Activated gamma-delta T cell (primary cell): Measurements from ENCODE around the gene SLF2.
"Not testable (repeated sequence)": the region's sequence is repeated elsewhere in the genome, so short reads cannot be mapped to it uniquely, and the experiment has no call there.

Source experiments
- DNase-seq: peaks from one replicate; lab custom pipeline; 2025; lab: John Stamatoyannopoulos, UW

Gene SLF2

DNA sequence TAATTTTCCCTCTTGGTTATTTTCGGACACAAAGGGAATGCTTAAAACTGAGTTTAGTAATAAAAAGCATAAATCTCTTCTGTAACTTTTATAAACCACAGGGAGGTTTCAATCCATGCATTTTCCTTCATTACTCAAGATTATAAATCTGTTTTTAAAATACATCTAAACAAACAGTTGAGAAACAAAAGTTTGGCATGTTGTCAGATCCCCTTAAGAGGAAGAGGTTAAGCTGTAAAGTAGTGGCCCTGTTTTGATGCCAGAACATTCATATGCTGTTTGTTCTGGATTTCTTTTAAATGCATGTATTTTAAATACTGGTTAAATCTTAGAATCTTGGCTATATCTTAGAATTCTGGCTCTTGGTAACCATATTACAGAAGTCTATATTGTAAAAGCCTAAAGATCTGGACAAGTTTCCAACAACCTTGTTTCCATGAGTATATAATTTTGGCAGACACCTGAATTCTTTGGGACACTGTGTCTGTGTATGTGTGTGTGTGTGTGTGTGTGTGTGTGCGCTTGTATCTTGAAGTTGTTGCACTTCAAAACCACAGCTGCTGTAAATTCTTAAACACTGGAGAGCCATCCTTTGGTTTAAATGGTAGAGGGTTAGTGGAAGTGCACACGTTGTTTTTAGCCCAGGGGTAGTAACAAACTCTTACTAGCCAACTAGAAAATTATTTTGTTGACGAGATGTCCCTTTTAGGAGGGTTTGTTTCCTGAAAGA is 49.8 kb downstream of the SLF2 start:
- no peak for DNase-seq

DNA sequence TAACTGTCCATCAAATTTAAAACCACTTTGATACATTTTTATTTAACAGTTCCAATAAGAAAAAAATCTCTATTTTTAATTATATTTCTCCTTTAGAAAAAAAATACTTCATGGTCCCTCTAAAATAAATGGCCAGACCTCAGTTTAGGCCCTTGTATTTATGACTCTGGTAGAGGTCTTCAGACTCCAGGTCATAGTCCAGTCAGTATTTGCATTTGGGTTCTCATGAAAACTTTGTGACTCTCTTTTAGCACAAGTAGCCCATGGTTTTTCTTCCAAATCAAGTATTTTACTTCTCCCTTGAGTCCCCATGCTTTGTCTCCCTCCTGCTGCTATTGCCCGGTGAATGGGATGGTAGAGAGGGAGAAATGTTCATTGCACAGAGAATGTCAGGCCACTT is 51.1 kb downstream of the SLF2 start:
- no peak for DNase-seq

DNA sequence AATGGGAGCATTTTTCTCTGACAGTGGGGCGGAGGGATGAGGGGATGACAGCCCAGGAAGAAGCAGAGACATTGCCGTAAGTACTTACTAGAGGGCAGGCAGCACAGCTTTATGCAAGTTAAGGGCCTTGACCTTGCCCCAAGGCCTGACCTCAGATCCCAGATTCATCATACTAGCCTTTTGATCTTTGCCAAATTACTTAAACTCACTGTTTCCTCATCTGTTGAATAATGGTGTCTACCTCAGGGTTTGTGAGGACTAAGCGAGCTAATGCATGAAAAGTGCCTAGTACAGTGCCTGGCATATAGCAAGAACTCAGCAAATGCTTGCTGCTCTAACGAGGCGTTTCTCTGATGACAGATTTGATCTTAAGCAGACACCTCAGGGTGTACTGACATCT is 53.1 kb downstream of the SLF2 start:
- DNase-seq: no peak

DNA sequence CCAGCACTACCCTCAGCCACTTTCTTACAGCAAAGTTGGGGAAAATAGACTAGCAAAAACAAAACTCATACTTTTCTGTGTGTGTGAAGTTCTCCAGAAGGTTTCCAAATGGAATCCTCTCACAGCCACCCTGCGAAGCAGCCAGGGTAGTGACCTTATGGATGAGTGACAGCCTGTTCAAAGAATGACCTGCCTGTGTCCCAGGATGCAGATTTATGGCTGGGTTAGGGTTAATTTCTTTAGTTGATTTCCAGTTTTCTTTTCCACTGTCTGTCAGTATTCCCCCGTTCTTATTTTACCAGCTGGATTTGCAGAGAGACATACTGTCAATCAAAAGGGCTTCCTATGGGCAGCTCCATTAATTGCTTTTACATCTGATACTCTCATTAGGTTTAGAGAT is 54.1 kb downstream of the SLF2 start:
- no peak for DNase-seq

DNA sequence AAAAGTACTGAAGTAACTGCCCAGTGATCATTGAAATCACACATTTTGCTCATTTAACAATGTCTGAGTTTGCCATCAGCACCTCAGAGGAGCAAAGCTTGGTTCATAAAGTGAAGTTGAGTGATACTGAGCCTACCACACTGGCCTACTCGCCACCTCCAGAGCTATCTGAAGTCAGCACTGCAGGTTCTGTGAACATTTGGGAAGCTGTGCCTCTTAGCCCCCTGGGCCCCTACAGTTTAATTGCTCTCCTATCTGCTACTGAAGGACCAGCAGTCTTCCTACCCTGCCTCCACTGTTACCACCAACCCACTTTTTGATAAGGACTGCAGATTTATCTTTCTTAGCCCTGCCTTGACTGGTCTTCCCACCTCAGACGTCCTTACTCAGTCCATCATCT is 54.6 kb downstream of the SLF2 start:
- no peak for DNase-seq

DNA sequence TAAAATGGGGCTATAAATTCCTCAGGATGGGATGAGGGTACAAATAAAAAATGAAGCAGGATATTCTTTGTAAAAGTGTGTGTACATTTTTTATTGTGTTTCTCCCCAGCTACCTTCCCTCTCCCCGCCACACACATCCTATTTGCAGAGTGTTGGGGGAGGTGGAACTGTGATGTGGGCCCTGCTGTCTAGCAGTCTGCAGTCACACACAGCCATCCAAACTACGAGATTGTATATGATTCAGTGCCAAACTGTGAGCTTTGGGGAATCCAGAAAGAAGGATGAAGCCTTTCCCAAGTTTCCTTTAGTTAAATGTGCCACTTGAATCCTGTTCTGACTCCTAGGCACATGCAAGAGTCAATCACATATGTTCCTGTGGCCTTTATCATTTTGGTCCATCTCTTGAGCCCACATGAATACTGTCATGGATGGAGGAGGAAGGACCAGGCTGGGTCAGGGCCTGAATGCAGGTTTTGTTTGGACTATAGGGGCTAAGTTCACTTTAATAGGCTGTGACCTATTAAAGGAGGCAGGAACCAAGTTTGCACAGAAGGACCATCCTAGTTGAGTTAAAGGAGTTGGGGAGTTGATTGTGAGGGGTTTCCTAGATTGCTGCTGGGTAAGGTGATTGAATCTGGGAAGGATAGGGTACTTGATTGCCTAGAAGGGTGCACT is 55.4 kb downstream of the SLF2 start:
- DNase-seq: no peak

DNA sequence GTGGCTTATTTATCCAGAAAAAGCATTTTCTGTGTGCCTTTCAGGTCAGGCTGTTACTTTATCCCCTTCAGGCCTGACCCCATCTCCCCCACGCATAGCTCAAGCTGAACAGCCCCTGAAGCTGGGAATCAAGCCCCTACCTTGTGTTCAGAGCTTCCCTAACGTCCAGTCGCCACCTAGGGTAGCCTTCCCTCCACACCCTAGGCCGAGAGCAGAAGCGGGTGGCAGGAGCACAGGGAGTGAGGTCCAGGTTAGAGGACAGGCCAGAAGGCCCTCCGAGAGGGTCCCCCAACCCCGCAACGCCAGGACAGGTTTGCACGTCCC is 56.1 kb downstream of the SLF2 start:
- DNase-seq: no peak

DNA sequence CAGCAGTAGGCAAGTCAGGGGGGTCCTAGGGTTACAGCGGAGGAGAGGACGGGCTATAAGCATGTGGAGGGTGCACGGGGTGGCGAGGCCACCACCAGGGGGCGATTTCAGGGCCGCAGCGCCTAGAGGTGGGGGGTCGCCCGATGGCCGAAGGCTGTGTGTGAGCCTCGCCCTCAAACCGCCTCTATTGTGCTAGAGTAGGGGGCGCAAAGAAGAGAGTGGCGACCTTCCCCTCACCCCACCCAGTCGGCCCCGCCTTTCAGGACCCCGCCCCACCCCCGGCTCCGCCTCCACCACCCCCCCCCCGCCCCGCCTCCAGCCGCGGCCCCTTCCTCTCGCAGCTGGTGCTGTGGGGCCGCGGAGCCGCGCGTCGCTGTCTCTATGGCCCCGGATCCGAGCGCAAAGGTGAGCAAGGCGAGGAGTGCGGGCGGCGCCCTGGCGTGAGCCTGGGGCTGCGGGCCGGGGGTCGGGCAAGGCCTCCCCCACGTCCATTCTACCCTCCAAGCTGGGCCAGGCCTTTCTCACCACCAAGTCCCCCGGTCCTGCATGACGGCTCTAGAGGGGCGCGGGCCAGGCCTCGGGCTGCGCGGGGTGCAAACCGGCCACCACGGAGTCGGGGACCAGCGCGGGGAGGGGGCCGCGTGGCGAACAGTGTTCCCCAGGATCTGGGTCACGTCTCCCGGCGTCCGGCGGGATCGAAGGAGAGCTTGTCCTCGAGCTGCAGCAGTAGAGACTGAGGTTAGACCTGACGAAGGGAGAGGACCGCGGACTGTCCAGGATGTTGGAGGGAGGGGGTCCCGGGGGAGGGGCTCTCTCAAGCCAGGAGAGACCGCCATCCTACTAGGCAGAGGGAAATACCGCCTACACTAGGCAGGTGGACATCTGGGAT is 56.7 kb downstream of the SLF2 start, which contains the start of gene SEMA4G:
Gene SEMA4G, plus strand, starts transcription at position 318 of the 889 bp plus-strand sequence. CDS start 3,409 bp downstream, outside the sequence.
- no peak for DNase-seq

DNA sequence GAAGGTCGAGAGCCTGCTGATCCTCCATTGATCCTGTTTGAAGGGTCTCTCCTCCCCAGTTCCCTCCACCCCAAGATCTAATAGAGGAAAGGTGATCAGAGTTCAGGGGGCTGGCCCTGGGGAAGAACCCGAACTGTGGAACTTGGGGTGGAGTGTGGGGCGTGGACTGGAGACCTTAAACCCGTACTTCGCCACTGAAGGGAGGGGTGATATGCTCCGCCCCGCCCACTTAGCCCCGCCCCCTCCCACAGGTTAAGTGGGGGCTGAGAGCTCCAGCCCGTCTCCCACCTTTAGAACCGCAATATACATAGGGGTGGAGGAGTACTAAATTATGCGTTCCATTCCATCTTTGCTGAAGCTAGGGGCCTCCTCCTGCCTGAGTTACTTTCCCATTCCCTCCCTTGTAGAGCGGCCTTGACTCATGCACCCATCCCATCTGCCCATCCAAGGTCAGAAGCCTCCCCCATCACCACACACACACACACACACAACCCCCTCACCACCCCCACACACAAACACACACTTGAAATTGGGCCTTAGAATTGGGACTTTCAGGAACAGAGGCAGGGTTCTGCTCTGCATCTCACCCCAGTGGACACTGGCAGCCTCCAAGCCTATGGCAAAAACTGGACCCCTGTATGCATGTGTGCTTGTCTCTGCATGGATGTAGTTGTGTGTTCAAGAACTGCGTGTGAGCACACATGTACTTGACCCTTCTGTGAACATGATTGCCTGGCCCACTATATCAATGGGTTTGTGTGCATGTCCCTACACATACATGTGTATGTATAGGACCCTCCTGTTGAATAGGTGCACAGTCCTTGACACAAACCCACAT is 57.5 kb downstream of the SLF2 start:
- no peak for DNase-seq

DNA sequence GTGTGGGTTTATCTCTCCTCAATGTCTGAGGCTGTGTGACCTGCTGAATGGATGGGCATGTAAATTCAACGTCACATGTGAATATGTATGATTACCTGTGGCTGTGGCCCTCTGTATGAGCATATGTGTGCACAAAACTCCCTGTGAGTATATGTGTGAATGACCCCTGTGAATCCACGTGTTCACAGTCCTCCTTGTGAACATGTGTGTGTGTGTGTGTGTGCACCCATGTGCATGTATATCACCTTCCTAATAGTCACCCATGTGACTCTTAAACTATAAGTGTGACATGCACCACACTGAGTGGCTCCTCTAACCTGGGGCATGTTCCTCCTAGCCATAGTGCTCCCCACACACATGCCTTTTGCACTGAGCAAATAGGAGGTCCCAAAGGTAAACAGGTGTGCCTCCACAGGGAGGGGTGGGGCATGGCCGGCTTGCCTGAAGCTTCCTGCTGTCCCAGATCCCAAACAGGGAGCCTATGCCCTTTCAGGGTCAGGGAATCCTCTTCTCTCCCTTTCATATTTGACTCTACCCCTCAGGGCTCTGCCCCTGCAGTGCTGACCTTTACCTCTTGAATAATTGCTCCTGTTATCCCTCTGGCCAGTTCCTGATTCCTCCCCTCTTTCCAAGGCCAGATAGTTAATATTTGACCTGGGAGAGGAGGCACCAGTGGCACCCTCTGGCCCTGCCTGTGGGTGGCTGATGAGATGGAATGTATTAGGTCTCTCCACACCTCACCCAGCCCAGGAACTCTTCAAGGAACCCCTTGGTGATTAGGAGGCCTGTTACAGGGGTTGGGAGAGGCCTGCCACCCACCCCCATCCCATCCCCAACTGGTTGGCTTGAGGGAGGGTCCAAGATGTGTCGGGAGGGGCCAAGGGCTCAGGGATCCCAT is 58.4 kb downstream of the SLF2 start:
- no peak for DNase-seq

DNA sequence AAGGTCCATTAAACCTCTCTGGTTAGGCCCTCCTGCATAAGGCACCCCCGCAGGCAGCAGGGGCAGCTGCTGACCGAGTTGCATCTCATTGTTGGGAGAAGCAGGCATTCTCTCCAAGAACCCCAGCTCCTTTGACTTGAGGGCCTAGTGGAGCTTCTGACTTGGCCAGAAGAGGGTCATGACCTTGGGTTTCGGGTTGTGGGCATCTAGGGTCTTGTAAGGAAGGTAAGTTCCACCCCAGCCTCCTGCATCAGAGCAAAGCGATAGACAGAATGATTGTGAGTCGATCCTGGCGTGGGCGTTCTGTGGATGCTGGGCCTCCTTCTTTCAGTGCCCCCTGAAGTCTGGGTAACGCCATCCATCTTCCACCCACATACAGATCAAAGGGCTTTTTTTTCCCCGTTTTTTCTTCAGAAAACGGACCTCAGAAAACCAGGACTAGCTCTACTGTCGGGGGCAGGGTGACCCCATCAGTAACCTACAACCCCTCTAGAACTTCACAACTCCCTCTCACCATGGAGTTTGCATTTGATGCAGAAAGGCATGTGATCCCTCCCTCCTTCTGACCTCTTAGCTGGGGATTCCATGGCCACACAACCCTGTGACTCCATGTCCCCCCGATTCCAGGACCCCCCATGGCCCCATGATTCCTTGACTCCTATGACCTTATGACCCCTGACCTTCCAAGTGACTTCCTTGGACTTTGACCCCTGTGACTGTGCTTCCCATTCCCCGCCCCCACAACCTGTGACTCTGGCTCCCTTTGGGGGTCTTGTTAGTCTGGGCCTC is 59.5 kb downstream of the SLF2 start:
- no peak for DNase-seq

DNA sequence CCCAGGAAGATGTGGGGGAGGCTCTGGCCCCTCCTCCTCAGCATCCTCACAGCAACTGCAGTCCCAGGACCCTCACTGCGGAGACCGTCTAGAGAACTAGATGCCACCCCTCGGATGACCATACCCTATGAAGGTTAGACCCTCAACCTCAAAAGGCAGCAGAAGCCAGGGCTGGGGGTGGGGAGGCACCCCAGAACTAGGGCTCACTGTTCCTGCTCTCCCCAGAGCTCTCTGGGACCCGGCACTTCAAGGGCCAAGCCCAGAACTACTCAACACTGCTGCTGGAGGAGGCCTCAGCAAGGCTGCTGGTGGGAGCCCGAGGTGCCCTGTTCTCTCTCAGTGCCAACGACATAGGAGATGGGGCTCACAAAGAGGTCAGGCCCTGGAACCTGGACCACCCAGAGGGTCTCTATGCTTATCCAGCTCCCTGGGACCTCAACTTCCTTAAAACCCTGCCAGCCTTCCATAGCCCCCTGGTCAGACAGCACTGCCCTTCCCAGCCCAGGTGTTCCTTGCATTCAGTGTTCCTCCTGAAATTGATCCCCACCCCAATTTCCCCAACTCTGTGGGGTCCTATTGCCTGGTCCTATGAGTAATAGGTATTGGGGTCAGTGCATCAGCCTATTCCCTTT is 60.3 kb downstream of the SLF2 start:
- no peak for DNase-seq

DNA sequence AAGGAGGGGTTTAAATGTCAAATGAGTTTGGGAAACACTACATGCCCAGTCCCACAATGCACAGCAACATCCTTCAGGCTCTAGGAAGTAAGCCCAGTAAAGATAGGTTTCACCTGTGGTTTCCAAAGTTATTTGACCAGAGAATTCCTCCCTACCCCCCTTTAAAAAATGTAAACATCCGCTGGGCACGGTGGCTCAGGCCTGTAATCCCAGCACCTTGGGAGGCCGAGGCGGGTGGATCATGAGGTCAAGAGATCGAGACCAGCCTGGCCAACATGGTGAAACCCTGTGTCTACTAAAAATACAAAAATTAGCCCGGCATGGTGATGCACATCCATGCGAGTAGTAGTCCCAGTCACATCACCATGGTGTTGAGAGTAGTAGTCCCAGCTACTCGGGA is 62.6 kb downstream of the SLF2 start:
- DNase-seq: not testable (repeated sequence)

DNA sequence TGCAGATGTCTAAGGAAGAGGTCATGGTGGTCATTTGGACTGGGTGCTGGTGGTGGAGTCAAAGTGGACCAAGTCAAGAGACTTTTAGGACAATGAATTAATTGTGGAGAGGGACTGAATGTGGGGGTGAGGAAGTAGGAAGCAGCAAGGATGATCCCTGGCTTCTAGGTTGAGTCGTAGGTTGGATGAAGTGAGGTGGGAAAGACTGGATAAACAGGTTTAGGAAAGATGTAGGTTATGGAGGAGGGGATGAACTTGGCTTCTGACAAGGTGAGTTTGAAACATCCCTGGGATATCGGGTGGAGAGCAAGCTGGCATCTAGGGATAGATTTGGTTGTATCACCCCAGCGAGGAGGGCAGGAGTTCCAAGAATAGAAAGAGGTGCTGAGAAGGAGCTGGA is 64.1 kb downstream of the SLF2 start:
- no peak for DNase-seq

DNA sequence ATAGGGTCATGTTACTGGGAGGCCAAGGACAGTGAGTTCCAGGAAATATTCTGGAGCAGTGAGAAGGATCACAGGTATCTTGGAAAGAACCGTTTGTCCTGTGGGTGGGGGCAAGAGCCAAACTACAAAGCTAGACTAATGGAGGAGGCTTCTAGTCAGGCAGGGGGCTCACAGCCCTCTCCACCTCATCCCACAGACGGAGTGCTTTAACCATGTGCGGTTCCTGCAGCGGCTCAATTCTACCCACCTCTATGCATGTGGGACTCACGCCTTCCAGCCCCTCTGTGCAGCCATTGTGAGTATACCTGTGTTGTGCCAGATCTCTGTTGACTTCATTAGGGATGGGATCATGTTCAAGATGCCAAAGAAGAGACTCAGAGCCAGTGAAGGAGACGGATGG is 64.7 kb downstream of the SLF2 start:
- DNase-seq: no peak

DNA sequence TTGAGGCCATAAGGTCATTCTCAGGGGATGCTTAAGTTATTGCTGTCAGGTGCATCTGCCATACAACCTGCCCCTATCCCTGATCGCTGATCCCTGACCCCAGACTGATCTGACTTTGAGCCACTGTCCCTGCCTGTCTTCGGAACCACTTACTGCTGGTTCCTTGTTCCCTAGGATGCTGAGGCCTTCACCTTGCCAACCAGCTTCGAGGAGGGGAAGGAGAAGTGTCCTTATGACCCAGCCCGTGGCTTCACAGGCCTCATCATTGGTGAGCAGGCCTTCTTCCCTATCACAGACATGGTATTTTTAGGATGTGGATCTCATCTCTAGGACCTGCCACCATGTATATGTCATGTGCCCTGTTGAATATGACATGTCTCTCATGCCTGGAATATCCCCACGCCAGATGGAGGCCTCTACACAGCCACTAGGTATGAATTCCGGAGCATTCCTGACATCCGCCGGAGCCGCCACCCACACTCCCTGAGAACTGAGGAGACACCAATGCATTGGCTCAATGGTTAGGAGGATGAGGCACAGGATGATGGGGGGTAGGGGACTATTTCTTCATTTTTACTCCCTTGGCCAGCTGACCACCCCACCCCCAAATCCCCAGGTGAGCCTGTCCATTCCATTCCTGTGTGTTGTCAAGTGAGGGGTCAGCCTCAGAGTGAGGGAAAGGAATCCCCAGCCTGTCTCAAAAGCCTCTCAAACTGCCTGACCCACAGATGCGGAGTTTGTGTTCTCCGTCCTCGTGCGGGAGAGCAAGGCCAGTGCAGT is 65.5 kb downstream of the SLF2 start:
- DNase-seq: no peak

DNA sequence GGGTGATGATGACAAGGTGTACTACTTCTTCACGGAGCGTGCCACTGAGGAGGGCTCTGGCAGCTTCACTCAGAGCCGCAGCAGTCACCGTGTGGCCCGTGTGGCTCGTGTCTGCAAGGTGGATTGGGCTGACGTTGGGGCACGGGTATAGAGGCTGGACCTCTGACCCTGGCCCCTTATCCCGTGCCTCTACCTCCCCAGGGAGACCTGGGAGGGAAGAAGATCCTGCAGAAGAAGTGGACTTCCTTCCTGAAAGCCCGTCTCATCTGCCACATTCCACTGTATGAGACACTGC is 66.1 kb downstream of the SLF2 start:
- no peak for DNase-seq

DNA sequence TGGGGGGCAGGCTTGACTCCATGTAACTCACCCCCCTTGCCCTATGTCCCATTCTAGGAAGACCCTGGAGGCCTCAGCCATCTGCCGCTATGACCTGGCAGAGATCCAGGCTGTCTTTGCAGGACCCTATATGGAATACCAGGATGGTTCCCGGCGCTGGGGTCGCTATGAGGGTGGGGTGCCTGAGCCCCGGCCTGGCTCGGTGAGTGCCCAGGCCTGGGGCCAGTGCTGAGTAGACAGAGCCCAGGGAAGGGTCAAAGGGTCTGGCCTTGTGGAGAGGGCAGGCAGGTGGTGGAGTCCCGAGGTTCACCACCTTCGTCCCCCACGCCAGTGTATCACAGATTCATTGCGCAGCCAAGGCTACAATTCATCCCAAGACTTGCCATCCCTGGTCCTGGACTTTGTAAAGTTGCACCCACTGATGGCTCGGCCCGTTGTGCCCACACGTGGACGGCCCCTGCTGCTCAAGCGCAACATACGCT is 67.1 kb downstream of the SLF2 start:
- no peak for DNase-seq

DNA sequence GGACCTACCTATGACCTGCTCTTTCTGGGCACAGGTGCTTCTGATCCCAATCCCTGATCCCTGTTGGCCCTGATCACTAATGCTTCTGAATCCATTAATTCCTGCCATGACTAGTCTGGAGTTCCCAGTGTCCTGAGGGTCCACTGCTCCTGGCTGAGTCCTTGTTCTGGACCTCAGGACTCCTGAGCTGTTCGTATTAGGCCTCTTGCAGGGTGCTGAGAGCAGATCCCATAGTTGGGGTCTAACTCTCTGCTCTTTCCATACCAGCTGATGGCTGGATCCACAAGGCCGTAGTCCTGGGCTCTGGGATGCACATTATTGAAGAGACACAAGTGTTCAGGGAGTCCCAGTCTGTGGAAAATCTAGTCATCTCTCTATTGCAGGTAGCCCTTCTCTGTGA is 67.5 kb downstream of the SLF2 start:
- DNase-seq: no peak
